HG02610 (cell line): ENCODE data around the gene PTPRS.

Experiments used
- ATAC-seq: cut with Tn5 transposase; IDR thresholded peaks from one replicate; pipeline ENCODE4 v1.9.1; 2021; ENCODE audit warnings: mild to moderate bottlenecking, moderate library complexity; ENCODE audit not compliant: unreplicated experiment

PTPRS gene

DNA sequence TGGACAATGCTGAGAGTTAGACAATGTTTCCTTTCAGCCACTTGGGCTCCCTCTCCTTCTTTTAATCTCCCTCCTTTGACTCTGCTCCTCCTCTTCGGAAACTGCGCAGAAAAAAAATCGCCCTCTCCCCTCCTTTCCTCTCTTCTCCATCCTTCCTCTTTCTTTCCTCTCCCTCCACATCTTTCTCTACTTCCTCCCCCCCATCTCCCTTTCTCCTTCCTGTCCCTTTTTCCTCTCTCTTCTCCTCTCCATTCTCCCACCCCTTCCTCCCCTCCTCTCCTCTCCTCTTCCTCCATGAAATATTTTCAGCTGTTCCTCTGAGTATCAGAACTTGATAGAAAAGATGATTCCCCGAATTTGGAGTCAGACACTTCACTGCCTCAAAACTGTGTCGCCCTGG lies 15.1 kb upstream of the PTPRS start:
- ATAC-seq: no peak

DNA sequence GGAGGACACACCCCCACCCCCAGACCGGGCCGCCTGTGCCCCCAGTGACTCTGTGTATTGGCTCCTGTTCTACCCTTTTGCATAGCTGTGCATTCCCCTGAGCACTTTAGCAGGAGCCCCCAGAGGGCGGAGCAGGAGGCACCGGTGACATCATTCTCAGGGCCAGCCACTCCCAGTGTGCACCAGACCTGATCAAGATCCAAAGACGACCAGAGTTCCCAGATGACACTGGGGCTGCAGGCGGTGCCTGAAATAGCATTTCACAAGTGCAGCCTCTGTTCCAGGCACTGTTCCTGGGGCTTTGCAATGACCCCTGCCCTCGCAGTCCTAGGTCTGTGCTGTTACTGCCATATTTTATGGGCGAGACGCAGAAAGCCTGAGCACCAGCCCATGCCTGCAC lies 14.5 kb upstream of the PTPRS start:
- ATAC-seq: no peak

DNA sequence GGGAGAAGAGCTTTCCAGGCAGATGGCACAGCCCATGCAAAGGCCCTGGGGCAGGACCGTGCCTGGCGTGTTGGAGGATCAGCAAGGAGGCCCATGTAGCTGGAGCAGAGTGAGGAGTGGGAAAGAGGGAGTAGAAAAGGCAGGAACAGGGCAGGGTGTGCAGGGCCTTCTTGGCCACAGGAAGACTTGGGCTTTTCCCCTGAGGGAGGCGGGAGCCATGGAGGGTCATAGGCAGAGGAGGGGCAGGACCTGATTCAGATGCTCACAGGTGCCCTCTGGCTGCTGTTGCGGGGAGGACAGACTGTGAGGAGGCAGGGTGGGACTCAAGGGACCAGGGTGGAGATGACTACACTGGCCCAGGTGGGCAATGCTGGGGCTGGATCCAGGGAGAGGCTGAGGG lies 13.8 kb upstream of the PTPRS start:
- ATAC-seq: no peak

DNA sequence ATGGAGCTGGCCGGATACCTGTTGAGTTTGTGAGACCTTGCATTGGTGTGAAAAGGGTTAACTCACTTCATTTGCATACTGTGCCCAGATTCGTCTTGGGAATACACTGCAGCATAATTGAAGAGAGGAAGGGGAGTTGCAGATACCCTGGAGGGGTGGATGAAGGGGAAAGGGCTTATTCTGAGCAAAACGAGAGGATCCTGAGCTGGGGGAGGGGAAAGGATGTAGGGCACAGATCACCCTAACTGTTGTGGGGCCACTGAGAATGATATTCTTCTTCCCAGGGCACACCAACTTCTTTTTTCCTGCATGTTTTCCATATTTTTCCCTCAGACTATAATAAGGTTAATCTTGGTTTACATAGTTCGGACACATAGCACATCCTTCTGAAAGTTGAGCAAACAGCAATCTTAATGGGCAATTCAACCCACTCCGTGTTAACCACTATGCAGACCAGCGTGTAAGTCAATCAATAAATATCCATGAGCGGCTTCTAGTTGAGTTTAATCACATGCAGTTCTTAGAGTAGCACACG lies 11.7 kb upstream of the PTPRS start:
- ATAC-seq: no peak

DNA sequence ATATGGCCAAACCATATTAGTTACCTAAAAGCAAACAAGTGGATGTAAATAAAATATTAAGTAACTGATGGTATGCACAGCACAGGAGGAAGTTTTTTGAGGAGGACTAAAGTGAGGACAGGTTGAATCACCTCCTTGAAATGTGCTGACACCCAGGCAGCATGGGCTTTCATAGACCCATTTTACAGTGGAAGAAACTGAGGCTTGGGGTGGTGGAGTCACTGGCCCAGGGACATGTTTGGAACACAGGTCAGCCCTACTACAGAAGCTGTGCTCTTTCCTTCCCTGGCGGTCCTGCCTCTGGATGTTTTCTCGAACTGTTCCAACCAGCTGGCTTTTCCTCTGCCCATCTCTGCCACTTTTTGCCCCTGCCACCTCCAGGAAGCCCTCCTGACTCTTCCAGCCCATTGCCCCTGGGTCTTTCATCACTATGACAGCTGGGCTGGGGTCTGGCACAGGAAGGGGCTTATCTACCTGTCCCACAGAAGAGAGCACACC lies 11.2 kb upstream of the PTPRS start:
- no peak for ATAC-seq

DNA sequence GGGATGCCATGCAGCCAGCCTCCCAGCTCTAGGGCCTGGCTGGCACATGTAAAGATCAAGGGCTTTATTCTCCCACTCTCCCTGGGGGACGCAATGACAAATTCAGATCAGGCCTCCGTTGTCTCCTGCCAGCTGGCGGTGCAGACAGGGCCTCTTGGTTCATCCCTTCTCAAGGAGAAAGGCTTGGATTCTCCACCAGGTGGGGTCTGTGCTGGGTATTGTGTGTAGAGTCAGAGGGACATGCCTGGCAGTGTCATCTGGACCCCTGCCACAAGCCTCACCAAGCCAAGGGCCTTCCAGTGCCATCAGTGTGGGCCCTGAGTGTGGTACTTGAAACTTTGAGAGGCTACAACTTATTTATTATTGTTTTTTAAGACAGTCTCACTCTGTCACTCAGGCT lies 8.4 kb upstream of the PTPRS start:
- no peak for ATAC-seq

DNA sequence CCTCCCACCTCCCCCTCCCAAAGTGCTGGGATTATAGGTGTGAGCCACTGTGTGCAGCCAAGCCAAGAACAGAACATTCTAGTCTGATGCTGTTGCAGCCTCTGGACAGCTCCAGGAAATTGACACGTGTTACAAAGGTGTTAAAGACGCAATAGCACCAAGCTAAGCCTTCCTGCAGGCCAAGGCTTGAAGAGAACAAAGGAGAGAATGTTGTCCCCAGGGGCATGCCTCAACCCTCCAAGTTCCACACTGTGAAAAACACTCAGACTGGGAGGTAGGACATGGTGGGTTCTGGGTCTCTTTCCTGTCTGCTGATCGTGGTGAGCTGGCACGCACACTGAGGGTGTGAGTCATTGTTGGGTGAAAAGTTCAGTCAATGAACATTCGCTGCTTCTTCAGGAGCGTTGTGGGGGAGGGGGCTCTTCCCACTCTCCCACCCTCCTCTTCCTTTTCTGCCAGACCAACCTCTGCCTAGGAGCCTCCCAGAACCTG lies 5.3 kb upstream of the PTPRS start:
- no peak for ATAC-seq

DNA sequence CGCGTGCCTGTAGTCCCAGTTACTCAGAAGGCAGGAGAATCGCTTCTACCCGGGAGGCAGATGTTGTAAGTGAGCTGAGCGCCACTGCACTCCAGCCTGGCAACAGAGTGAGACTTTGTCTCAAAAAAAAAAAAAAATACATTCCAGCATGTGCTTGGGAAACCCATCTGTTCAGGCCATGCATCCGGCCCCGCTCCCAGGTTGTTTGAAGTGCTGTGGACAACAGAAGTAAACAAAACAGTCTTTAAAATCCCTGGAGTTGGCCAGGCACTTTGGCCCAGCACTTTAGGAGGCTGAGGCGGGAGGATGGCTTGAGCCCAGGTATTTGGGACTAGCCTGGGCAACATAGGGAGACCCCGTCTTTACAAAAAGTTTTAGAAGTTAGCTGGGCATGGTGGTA lies 3.2 kb upstream of the PTPRS start:
- no peak for ATAC-seq

DNA sequence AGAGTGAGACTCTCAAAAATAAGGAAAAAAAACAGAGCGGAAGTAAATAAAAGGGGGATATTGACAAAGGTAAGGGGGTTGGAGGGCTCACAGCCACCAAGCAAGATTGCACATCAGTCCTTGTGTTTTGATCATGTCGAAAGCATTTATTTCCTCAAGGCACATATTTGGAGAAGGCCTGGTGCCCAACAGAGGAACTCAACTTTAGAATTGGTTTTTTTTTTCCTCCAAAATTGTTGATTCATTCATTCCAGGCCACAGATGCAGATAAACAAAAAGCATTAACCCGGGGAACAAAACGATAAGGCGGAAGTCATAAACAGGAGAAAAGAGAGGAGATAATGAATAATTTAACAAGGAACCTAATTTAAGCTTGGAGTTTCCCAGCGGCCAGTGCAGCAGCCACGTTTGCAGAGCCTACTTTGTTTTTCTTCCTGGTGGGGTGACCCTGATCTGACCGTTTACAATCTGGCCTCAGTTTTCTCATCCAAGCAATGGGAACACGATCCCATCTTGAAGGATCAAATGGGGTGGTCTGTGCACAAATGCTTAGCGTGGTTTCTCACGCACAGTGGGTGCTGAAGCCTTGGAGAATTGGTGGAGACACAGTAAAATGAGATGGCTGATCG lies 2.1 kb upstream of the PTPRS start:
- ATAC-seq: no peak

DNA sequence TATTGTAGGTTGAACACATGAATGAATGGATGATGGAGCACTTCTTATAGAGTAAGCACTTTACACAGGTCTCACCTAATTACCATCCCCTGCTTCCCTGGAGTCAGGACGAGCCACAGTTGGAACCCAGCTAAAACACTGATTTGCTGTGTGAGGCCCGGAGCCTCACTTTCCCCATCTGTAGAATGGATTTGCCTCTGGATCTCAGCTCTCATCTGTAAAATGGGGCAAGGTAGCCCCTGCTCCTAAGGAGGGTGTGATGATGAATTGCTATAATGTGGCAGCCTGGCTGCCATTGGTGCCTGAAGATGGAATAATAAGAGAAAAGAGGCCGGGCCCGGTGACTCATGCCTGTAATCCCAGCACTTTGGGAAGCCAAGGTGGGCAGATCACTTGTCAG lies 1.4 kb upstream of the PTPRS start:
- no peak for ATAC-seq

DNA sequence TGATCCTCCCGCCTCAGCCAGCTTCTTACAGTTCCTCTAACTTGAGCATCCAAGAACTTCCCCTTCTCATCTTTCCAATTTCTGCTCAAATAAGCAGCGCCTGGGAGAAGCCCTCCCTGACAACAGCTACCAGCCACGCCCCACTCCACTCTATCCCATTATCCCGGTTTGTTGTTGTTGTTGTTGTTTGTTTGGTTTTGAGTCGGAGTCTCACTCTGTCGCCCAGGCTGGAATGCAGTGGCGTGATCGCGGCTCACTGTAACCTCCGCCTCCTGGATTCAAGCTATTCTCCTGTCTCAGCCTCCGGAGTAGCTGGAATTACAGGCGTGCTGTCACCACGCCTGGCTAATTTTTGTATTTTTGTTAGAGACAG lies 822 bp upstream of the PTPRS start:
- no peak for ATAC-seq

DNA sequence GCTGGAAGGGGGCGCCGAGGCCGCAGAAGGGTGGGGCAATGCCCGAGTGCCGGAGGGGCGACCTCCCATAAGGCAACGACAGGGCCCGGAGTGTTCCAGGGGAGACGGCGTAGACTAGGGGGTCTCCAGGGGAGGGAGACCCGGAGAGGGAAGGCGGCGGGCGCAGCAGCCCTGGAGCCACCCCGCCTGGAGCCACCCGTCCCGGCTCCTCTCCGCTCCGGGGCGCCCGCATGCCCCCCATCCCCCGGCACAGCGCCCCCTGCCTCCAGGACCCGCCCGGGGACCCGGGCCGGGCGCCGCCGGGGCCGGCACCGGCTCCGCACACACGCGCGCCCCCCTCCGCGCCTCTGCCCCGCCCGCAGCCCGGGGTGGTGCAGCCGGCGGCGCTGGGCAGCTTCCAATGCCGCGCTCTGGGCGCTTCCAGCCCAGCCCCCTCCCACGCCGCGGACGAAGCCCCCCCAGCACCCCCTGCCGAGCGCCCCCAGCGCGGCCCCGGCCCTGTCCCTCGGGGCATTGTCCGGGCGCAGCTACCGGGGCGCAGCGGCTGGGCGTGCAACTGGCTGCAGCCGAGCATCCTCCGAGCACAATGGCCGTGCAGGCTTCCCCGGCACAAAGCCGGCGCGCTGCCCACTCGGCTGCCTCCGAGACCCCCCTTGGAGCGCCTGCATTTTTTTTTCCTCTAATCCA lies 519 bp downstream of the PTPRS start:
- ATAC-seq: no peak

DNA sequence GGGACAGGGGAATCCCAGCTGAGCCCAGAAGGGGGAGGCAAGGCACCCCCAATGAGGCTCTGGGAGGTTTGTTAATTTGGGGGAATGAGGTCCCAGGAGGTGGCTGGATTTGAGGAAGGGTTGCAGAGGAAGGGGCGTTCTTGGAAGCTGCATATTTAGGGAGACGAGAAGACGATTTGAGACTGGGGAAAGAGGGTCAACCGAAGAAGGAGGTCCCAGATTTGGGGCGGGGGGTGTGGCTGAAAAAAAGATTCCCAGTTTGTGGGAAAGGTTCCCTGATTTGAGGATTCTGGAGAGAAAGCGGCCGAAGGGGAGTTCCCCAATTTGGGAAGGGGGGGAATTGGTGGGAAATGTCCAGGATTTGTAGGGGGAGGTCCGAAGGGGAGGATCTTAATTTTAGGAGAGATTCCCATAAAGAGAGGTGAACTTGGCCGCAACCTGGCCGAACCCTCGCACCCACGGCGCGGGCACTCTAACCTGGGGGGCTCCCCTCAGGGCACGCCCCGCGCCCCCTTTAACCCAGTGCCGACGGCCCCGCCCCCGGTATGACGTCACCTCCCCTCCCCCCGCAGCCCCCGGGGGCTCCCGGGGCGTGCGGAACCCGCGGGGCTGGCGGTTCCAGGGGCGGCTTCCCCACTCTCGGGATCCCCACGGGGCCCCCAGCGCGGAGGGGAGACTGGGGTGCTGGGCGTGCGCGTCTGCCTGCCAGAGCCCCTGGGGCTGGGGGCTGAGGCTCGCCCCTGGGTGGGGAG lies 1.2 kb downstream of the PTPRS start:
- ATAC-seq: no peak

DNA sequence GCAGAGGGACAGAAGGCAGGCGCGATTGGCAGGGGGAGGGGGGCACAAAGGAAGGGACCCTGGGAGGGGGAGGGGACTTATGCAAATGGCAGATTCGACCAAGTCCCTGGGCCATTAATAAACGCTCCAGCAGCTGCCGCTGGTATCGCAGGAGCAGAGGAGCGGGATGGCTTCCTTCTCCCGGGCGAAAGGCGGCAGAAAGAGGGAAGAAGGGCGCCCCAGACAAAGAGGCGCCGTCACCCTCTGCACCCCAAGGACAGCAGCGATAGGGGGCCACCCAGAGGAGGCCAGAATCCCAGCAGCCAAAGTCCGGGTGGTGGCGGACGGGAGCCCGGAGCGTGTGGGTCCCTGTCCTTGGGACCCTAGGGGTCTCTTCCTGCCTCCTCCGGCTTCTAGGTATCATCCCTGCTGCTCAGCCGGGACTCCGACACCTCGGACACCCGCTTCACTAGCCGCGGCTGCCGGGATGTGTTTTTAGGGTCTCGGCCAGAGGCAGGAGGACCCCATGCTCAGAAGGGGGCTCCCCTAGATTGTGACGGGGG lies 1.9 kb downstream of the PTPRS start:
- no peak for ATAC-seq

DNA sequence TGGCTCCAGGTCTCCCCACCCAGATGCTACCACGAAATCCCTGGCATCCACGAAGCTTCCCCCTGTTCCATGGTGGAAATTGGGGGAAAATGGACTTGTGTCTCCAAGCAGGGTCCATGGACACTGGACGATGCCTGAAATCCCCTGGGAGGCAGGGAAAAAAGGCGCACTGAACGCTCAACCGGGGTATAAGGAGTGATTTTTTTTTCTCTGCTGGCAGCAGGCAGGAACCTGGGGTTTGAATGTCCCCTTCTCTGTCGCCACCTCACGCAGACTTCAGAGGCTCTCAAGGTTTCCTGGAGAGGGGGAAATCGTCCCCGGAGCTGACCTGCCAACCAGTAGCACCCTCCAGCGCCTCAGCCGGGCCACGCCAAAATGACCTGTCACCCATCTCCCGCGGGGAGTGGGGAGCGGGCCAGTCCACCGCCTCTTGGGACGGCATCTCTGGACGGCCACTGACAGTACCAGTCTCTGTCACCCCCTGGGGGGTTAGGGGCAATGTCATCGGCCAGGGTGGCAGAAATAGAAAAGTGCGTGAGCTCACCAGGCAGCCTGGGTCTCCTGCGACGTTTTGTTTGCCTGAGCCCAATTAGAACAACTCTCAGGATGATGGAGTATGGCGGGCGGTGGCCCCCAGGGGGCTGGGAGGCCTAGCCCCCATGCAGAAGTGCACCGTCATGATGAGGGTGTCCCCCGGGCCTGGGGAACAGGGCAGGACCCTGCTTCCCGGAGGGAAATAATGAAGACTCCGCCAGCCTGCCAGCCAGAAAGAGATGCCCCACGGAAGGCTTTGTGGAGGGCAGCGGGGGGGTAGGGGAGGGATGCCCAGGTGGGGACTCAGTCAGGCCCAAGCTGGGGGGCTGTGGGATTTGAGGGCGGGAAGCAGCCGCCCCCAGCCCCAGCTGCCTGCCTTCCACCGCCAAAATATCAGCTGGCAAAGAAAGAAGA lies 2.6 kb downstream of the PTPRS start:
- ATAC-seq: no peak

DNA sequence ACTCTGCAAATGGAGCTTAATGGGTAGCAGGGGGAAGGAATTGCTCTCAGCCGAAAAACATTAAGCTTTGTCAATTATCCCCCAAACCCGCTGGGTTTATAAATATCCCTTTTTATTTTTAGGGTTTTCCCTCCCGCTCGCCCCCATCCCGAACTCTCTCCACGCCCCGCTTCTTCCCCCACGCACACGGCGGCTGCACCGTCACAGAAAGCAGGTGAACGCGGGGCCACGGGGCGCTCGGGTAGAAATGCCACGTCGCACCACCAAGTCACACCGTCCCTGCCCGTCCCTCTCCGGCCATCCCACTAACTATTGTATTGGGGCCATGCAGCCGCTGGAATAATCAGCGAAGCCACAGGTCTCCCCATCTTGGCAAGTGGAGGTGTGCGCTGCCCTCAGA lies 3.5 kb downstream of the PTPRS start:
- ATAC-seq: no peak

DNA sequence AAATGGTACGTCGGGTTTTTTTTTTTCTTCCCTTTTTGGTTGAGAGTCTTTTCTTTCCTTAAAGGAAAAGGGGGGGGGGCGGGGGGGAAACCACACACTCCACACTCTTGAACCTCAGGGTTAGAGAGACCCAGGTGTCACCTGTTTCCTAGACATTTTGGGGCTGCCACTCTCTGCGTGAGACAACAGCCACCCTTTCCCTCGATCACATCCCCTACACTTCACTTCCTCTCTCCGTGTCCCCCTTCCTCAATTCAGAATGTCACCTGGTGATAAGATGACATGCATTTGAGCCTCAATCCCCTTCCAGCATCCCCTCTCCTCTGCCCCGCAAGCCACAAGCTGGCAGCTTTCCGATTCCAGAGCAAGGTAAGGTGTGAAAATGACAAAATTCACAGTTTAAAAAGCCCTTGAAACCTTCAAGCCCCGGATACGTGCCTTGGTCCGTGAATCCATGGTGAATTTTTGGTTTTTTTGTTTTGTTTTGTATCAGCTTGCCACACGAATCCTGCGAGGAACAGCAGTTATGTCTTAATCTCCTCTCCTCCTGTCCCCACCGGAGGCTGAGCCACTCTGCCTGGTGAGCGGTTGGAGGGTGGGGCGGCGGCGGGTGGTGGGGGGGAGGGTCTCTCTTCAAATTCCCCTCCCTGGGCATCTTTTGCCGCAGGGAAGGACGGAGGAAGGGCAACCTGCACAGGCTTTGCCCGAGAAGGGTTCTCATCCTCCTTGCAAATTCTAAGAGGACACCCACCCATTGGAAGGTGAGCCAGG lies 4.2 kb downstream of the PTPRS start:
- ATAC-seq: no peak

DNA sequence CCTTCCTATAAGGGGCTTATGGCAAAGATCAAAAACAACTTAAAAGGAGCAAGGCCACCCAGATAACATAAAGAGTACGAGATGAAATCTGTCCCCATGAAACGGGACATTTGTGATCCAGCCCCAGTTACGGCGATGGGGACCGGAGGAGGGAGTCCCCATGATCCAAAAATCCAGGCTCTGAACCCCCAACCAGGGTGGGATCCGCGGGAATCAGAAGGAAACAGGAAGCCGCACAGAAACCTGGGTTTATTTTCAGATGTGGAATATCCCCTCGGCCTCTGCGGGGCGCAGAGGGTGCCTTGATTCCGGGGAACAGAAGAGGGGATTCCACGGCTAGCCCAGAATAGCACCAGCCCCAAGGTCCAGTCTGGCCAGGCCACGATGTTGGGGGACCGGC lies 5.0 kb downstream of the PTPRS start:
- ATAC-seq: no peak

DNA sequence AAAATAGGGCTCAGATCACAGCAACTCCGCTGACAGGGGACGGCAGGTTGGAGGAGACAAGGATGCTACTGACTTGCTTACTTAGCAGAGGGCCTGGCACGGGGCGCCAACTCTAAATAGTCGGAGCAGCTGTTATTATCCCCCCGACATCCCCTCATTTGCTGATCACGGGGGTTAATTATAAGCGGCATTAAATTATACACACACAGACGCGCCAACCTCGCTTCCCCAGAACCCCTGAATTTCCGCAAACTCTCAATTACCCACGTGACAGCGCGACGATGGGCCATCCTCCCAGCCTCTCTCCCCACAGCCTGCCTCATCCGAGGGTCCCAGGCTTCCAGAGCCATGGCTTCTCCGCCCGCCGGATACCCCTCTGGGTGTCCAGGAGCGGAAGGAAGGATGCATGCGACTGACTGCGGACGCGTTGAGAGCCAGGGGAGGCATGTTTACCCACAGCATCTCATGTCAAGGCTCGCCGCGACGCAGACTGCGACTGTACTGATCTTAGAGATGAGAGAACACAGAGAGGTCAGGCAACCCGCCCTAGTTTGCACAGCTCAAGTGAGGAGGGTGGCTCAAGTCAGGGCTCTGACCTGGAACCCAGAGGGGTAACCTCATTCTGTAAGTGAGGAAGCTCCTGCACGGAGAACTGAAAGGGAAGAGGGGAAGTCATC lies 5.7 kb downstream of the PTPRS start:
- no peak for ATAC-seq
